Stimulated activated CD4-positive, alpha-beta T cell treated with anti-CD3 and anti-CD28 coated beads, Interleukin-2, amount 100 ng/mL, for 24 hours (primary cell): ENCODE data around the gene SAE1.
"Not testable (repeated sequence)": the region's sequence is repeated elsewhere in the genome, so short reads cannot be mapped to it uniquely, and the experiment has no call there.

Source experiments
- DNase-seq, 2 donors: peaks; one replicate each; pipeline ENCODE4 v3.0.0-alpha.2; 2020

Gene SAE1

GRCh38 chr19:47241919-47242577, 111.4 kb downstream of the SAE1 start:
- no peak for DNase-seq

GRCh38 chr19:47243364-47243775, 112.7 kb downstream of the SAE1 start:
- no peak for DNase-seq

- peak; percentile 90 to 92 for DNase-seq
Observed at GRCh38 chr19:47243776-47244547, 113.3 kb downstream of the SAE1 start.

DNA sequence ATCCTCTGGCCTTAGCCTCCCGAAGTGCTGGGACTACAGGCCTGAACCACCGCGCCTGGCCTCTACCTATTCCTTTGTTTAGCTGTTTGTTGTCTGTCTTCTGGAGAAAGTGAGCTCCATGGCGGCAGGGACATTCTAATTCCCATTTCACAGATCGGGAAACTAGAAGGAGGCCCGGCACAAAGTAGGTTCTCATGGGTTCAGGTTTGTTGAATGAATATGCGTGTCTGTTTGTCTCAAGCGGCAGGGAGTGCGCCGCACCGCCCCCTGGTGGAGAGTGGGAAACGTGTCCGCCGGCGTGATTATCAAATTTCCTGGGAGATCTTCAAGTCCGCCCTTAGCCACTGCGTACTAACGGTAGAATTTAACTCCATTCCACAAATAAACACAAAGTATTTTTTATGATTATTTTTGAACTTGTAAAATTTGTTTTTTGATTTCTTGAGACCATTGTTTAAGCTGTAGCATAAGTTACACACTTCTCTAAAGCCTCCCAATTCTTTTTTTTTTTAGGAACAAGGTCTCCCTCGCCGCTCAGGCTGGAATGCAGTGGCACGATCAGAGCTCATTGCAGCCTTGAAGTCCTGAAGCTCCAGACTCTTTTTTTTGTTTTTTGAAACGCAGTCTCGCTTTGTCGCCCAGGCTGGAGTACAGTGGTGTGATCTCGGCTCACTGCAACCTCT, 116.8 kb downstream of the SAE1 start:
- peak; percentile 88 to 89 for DNase-seq

DNA sequence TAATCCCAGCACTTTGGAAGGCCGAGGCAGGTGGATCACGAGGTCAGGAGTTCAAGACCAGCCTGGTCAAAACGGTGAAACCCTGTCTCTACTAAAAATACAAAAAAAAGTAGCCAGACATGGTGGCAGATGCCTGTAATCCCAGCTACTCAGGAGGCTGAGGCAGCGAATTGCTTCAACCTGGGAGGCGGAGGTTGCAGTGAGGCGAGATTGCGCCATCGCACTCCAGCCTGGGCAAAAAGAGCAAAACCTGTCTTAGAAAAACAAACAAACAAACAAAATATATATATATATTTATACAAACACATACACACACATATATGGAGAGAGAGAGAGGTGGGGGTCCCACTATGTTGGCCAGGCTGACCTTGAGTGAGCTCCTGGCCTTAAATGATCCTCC, 122.4 kb downstream of the SAE1 start:
- not testable (repeated sequence) for DNase-seq

- no peak for DNase-seq
Observed at GRCh38 chr19:47253467-47253881, 122.8 kb downstream of the SAE1 start.

DNA sequence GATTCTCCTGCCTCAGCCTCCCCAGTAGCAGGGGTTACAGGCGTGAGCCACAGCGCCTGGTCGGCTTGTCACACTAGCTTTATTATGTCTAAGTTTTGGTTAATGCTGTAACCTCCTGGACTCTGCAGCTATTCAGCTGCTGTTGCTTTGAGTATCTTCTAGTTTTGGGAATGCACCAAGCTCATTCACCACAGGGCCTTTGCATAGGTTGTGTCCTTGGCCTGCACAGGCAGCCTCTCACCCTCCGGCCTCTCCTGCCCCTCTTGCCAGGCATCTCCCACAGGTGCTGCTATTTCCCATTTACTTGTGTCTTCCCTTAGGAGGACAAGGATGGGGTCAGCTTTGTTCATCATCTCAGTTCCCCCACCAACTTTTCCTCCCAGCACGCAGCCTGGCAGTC, 123.3 kb downstream of the SAE1 start:
- no peak for DNase-seq

DNA sequence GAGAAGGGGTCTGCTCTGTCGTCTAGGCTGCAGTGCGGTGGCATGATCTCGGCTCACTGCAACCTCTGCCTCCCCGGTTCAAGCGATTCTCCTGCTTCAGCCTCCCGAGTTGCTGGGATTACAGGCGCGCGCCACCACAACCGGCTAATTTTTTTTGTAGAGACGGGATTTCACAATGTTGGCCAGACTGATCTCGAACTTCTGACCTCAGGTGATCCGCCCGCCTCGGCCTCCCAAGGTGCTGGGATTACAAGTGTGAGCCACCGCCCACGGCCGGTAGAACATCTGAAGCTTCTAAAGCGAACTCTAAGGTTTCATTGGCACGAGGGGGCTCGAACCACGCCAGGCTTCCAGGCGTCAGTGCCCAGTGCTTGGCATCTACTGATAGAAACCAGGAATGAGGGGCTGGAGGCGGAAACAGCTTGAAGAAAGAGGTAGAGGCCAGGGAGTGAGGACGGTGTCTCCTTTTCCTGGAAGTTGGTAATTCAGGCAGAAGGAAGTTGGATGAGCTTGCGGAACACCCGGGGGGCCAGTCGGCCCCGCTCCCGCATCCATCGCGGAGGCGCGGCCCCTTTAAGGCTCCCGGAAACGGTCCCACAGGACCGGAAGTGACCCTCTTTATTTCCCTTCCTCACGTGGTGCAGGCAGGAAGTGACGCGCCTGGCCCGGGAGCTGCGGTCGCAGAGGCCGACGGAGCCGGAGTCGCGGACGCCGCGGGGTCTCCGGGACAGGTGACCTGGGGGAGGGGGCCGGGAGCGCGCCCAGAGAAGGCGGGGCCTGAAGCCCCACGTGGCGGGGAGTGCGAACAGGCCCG, 125.5 kb downstream of the SAE1 start, which contains the start of gene CCDC9:
Gene CCDC9 (plus strand): TSS at position 647 of the 814 bp plus-strand sequence. CDS start 1,876 bp downstream, outside the sequence.
- DNase-seq: peak; percentile 95 to 96

- peak; percentile 100 for DNase-seq
Observed at GRCh38 chr19:47256693-47257410, 126.2 kb downstream of the SAE1 start.

- DNase-seq: no peak
Observed at GRCh38 chr19:47257411-47258169, 127.0 kb downstream of the SAE1 start.

DNA sequence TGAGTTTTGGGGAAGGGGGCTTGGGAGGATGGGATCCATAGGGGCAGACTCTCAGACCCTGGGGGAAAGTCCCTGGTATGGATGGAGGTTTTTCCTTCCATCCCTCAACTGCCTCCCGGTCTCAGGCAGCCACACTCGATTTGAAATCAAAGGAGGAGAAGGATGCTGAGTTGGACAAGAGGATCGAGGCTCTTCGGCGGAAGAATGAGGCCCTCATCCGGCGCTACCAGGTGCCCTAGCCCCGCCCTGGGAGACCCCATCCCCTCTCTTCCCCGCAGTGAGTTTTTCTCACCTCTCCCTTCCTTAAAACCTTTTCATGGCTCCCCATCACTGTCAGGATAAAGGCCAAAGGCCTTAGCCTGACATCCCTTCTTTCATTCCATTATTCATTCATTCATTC, 127.8 kb downstream of the SAE1 start:
- DNase-seq: no peak

GRCh38 chr19:47258895-47259555, 128.4 kb downstream of the SAE1 start:
- no peak for DNase-seq
